CD8-positive, alpha-beta memory T cell (primary cell): ENCODE data around the gene DDX25. TPM values are rescaled to one million over a fixed set of nuclear protein-coding genes. Genes with fewer than 3 reads are reported as not detected.
"Not testable (repeated sequence)": the region's sequence is repeated elsewhere in the genome, so short reads cannot be mapped to it uniquely, and the experiment has no call there.

Source experiments
- CTCF ChIA-PET: fragments of 350-600 bp; sonication (Branson Sonifier 250); formaldehyde crosslinking; loops from one replicate; lab custom pipeline; 2021; ENCODE audit warnings: antibody characterized with exemption; lab: Charles Lee
- POLR2A ChIA-PET: fragments of 350-600 bp; sonication (Branson Sonifier 250); formaldehyde crosslinking; loops from one replicate; lab custom pipeline; 2021; ENCODE audit warnings: antibody characterized with exemption; lab: Charles Lee
- DNase-seq, 5 donors: peaks; one replicate each; pipeline versions ENCODE4 v3.0.0 to v3.0.0-alpha.2; 2020 to 2022; ENCODE audit warnings: mixed read lengths in 1 of 5
- H3K27ac ChIP-seq: one replicate; pipeline ENCODE4 v1.7.0; 2013; ENCODE audit warnings: low read depth, mild to moderate bottlenecking, low read length, moderate library complexity
- H3K27me3 ChIP-seq: 2 replicates; pipeline ENCODE4 v1.7.0; 2013; ENCODE audit warnings: low read length, mild to moderate bottlenecking; ENCODE audit not compliant: insufficient read depth, poor library complexity, severe bottlenecking
- H3K36me3 ChIP-seq: 2 replicates; pipeline ENCODE4 v1.7.0; 2013; ENCODE audit warnings: mild to moderate bottlenecking, low read length, moderate library complexity; ENCODE audit not compliant: insufficient read depth
- H3K4me1 ChIP-seq: 2 replicates; pipeline ENCODE4 v1.7.0; 2013; ENCODE audit warnings: mild to moderate bottlenecking, low read length, moderate library complexity; ENCODE audit not compliant: insufficient read depth
- H3K4me3 ChIP-seq: 2 replicates; pipeline ENCODE4 v1.7.0; 2013; ENCODE audit warnings: mild to moderate bottlenecking, low read length
- H3K9me3 ChIP-seq: 2 replicates; pipeline ENCODE4 v1.7.0; 2013; ENCODE audit warnings: mild to moderate bottlenecking, low read length
- H3K27ac Mint-ChIP-seq, 8 donors: one replicate each; pipeline ENCODE4 v1.8.0; 2020 to 2021; ENCODE audit warnings: mixed read lengths in 8 of 8, mild to moderate bottlenecking in 6 of 8, inconsistent platforms in 3 of 8, moderate library complexity in 3 of 8
- H3K27me3 Mint-ChIP-seq, 2 donors: one replicate each; pipeline ENCODE4 v1.8.0; 2020 to 2021; ENCODE audit warnings: mixed read lengths in 2 of 2, mild to moderate bottlenecking in 1 of 2, moderate library complexity in 1 of 2
- H3K36me3 Mint-ChIP-seq, 3 donors: one replicate each; pipeline ENCODE4 v1.8.0; 2020 to 2021; ENCODE audit warnings: mixed read lengths in 3 of 3, inconsistent platforms in 1 of 3, mild to moderate bottlenecking in 1 of 3
- H3K4me1 Mint-ChIP-seq, 3 donors: one replicate each; pipeline ENCODE4 v1.8.0; 2020 to 2021; ENCODE audit warnings: mixed read lengths in 3 of 3, inconsistent platforms in 1 of 3, mild to moderate bottlenecking in 1 of 3
- H3K4me3 Mint-ChIP-seq, 7 donors: one replicate each; pipeline ENCODE4 v1.8.0; 2020 to 2021; ENCODE audit warnings: mixed read lengths in 7 of 7, mild to moderate bottlenecking in 6 of 7, moderate library complexity in 4 of 7, inconsistent platforms in 2 of 7
- H3K9me3 Mint-ChIP-seq, 5 donors: one replicate each; pipeline ENCODE4 v1.8.0; 2020 to 2022; ENCODE audit warnings: mixed read lengths in 5 of 5, mild to moderate bottlenecking in 3 of 5, moderate library complexity in 2 of 5, inconsistent platforms in 1 of 5
- polyA plus RNA-seq: library from polyadenylated mRNA; unstranded; fragments of 300-500 nt; fragmentation: Illumina TruSeq; gene quantifications from one replicate; pipeline ENCODE4 v1.2.3, GENCODE V29; 2021
- total RNA-seq, 2 experiments: library from RNA; stranded (reverse); gene quantifications; one replicate each; pipeline ENCODE4 v1.2.3, GENCODE V29; 2021

The DDX25 gene
- under 1 TPM in 1 of 2 experiments, not detected in 1; 0.46 TPM for total RNA-seq
- polyA plus RNA-seq = not detected

DNA sequence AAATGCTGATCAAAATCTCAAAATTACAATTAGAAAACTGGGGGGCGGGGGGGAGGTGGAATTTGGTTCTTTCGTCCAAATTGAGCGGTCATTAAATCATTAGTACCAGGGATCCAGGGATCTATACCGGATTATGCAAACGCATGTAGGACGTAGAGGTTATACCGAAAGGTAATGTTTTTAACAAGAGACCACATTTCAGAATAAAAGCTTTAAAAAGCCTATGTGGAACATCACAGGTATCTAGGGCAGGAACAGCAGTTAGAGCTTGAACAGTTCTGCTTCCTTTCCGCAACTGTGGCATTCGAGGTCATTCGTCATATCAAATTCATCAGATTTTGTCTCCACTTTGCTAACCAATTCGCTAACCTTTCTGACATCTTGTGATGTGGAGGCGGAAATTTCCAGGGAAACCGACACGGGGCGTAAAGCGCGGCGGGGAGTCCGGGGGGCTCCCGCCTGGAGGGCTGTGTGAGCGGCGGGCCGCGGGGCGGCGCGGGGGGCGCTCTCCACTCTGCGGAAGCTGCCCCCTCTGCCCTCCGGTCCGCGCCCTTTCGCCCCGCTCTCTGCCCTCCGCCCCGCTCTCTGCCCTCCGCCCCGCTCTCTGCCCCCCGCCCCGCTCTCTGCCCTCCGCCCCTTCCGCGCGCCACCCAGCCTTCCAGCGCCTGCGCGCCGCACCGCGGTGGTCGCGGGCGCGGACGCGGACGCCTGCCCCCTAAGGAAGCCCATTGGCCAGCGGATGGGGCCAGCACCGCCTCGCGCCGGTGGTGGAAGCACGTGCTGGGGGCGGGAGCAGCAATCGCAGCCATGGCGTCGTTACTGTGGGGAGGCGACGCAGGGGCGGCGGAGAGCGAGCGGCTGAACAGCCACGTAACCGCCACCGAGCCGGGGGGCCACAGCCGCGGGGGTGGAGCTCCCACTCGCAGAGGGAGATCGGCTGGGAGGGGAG lies at the start of gene DDX25:
DDX25 (plus strand) TSS at position 798 of the 949 bp plus-strand sequence; CDS start at position 808, 10 bp downstream.
- Mint-ChIP-seq H3K36me3 (peaks cover 6 to 21% (median 7%) of the 10 kb centered on the region in 3 donors), H3K4me3 (peak within 1 kb of the TSS; percentile 90 to 98 (median 96)), H3K9me3 (peaks cover 0 to 3% (median 0%) of the 10 kb centered on the region in 5 donors), H3K4me1 (peaks cover 31 to 51% (median 45%) of the 10 kb centered on the region in 3 donors), H3K27ac (peak within 1 kb of the TSS in 7 of 8 donors; percentile 42 to 93 (median 84)), H3K27me3 (peaks cover 27 to 45% of the 10 kb centered on the region in 2 donors)
- ChIA-PET CTCF (interaction anchor here (0.8 to 2.1 kb wide), 3 partner anchors 9 to 19 kb away, joined by 3 to 12 read pairs (median 5); partner anchors contain the start of gene HYLS1), POLR2A (interaction anchor here (2.3 kb wide), 1 partner anchor 16 kb away, joined by 25 read pairs; the partner anchor contains the start of gene HYLS1)
- Histone ChIP-seq H3K9me3 (no peaks in the 10 kb centered on the region), H3K27me3 (peaks cover 18% of the 10 kb centered on the region), H3K27ac (no peak within 1 kb of the TSS), H3K4me1 (peaks cover 20% of the 10 kb centered on the region), H3K4me3 (peak within 1 kb of the TSS; percentile 74), H3K36me3 (peaks cover 7% of the 10 kb centered on the region)
- peak in 3 of 5 donors; percentile 13 to 24 (median 14) for DNase-seq

DNA sequence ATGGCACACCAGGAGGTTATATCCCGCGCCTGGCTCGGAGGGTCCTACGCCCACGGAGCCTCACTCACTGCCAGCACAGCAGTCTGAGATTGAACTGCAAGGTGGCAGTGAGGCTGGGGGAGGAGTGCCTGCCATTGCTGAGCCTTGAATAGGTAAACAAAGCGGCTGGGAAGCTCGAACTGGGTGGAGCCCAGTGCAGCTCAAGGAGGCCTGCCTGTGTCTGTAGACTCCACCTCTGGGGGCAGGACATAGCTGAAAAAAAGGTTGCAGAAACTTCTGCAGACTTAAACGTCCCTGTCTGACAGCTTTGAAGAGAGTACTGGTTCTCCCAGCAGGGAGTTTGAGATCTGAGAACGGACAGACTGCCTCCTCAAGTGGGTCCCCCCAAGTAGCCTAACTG lies 46.6 kb upstream of the DDX25 start:
- H3K27ac ChIP-seq, H3K36me3 ChIP-seq, H3K4me3 ChIP-seq, H3K36me3 Mint-ChIP-seq, H3K4me1 Mint-ChIP-seq, H3K27me3 ChIP-seq, POLR2A ChIA-PET, H3K9me3 ChIP-seq, H3K4me3 Mint-ChIP-seq, H3K4me1 ChIP-seq, DNase-seq, CTCF ChIA-PET, H3K27ac Mint-ChIP-seq: not testable (repeated sequence)
- peaks cover 9 to 25% (median 10%) of the 10 kb centered on the region in 5 donors for H3K9me3 Mint-ChIP-seq
- peaks cover 16 to 41% of the 10 kb centered on the region in 2 donors for H3K27me3 Mint-ChIP-seq

DNA sequence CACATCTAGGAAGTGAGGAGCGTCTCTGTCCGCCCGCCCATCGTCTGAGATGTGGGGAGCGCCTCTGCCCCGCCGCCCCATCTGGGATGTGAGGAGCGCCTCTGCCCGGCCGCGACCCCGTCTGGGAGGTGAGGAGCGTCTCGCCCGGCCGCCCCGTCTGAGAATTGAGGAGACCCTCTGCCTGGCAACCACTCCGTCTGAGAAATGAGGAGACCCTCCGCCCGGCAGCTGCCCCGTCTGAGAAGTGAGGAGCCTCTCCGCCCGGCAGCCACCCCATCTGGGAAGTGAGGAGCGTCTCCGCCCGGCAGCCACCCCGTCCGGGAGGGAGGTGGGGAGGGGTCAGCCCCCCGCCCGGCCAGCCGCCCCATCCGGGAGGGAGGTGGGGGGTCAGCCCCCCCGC lies 41.5 kb upstream of the DDX25 start:
- DNase-seq, POLR2A ChIA-PET, H3K4me1 ChIP-seq, H3K4me1 Mint-ChIP-seq, H3K4me3 Mint-ChIP-seq, H3K4me3 ChIP-seq, CTCF ChIA-PET, H3K36me3 ChIP-seq, H3K27ac Mint-ChIP-seq, H3K36me3 Mint-ChIP-seq, H3K27ac ChIP-seq, H3K27me3 ChIP-seq, H3K27me3 Mint-ChIP-seq, H3K9me3 ChIP-seq: not testable (repeated sequence)
- peaks cover 4 to 12% (median 7%) of the 10 kb centered on the region in 5 donors for H3K9me3 Mint-ChIP-seq

DNA sequence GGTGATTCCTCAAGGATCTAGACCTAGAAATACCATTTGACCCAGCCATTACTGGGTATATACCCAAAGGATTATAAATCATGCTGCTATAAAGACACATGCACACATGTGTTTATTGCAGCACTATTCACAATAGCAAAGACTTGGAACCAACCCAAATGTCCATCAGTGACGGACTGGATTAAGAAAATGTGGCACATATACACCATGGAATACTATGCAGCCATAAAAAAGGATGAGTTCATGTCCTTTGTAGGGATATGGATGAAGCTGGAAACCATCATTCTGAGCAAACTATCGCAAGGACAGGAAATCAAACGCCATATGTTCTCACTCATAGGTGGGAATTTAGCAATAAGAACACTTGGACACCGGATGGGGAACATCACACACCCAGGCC lies 39.0 kb upstream of the DDX25 start:
- H3K27me3 ChIP-seq, H3K9me3 Mint-ChIP-seq, POLR2A ChIA-PET, H3K9me3 ChIP-seq, H3K4me1 Mint-ChIP-seq, H3K27ac Mint-ChIP-seq, H3K4me3 Mint-ChIP-seq, DNase-seq, H3K4me3 ChIP-seq, H3K4me1 ChIP-seq, H3K36me3 Mint-ChIP-seq, H3K36me3 ChIP-seq, CTCF ChIA-PET, H3K27ac ChIP-seq: not testable (repeated sequence)
- H3K27me3 Mint-ChIP-seq = peaks cover 0 to 12% of the 10 kb centered on the region in 2 donors

DNA sequence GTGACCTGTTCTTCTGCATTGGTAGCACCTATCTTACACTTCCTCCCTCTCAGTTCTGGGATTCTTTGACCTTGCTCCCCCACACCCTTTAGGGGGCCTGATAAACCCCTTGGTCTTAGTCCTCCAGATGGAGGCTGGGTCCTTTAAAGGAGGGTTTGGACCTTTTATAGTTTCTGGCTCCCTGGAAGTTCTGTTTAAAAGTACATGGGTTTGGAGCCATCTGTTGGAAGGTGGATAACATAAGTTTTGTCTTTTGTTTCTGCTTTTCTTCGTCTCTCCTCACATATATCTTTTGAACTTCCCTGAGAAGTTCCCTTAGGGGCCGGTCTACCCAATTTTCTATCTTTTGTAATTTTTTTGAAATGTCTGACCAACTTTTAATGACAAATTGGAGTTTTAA lies 34.8 kb upstream of the DDX25 start:
- Histone ChIP-seq H3K27me3 (no peaks in the 10 kb centered on the region), H3K9me3 (no peaks in the 10 kb centered on the region), H3K4me1 (no peaks in the 10 kb centered on the region), H3K36me3 (no peaks in the 10 kb centered on the region), H3K27ac (no peak overlapping the region), H3K4me3 (no peak overlapping the region)
- CTCF ChIA-PET = no interaction called here
- POLR2A ChIA-PET = no interaction called here
- Mint-ChIP-seq H3K4me1 (peaks cover 0 to under 1% (median 0%) of the 10 kb centered on the region in 3 donors), H3K4me3 (no peak overlapping the region), H3K9me3 (peaks cover 0 to 4% (median 3%) of the 10 kb centered on the region in 5 donors), H3K27me3 (peaks cover 4 to 18% of the 10 kb centered on the region in 2 donors), H3K36me3 (peaks cover 0 to 6% (median 0%) of the 10 kb centered on the region in 3 donors), H3K27ac (no peak overlapping the region)
- no peak for DNase-seq

DNA sequence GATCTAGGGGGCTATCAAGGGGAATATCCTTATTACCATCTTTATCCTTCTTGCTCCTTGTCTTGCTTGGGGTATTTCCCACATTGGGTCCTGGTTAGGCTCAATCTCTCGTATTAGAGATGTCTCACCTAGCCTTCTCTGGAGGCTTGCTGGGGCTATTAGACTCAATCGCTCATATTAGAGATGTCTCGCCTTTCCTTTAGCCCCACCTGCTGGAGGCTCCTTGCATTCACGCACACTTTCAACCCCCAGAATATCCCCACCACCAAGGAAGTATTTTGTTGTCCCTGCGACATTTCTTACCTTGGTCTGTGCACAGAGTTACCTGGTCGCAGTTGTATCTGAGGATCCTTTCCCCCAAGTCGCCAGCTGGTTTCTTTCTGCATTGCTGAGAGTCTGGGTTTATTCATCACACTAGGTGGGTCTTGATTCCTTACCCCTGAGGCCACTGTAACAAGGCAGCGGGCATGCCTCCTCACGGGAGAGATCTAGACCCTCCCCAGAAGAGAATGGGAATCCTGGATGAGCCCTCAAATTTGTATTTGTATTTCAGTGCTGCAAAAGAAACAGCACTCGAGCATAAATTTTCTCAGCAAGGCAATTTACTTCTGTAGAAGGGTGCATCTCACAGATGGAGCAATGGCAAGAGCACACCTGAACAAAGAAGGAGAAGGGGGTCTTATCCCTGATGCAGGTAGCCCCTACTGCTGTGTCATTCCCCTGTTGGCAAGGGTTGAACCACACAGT lies 32.7 kb upstream of the DDX25 start:
- ChIA-PET POLR2A (no interaction called here), CTCF (no interaction called here)
- H3K27ac Mint-ChIP-seq = no peak overlapping the region
- Histone ChIP-seq H3K27me3 (no peaks in the 10 kb centered on the region), H3K27ac (no peak overlapping the region), H3K4me3 (no peak overlapping the region), H3K9me3 (no peaks in the 10 kb centered on the region), H3K4me1 (no peaks in the 10 kb centered on the region), H3K36me3 (no peaks in the 10 kb centered on the region)
- H3K4me1 Mint-ChIP-seq = peaks cover 0 to 2% (median 0%) of the 10 kb centered on the region in 3 donors
- DNase-seq = no peak
- H3K9me3 Mint-ChIP-seq = peaks cover 0 to 4% (median 0%) of the 10 kb centered on the region in 5 donors
- peaks cover 0 to 6% (median 0%) of the 10 kb centered on the region in 3 donors for H3K36me3 Mint-ChIP-seq
- no peak overlapping the region for H3K4me3 Mint-ChIP-seq
- H3K27me3 Mint-ChIP-seq = peaks cover 4 to 18% of the 10 kb centered on the region in 2 donors

DNA sequence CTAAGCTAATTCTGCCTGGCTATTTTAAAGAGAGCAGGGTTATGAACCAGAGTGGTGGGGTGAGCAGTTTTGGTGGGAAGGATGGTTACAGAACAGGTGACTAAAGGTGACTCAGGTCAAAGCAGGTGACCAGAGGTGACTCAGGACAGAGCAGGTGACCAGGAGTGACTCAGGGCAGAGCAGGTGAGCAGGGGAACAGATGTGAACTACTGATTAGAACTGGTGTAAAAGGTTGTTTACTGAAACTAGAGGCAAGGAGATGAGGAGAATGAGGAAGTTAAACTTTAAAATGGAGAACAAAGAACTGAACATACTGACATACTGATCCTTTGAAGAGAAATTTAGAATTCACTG lies 32.2 kb upstream of the DDX25 start:
- Mint-ChIP-seq H3K27ac (no peak overlapping the region), H3K4me1 (peaks cover 0 to 2% (median 0%) of the 10 kb centered on the region in 3 donors), H3K27me3 (peaks cover 4 to 18% of the 10 kb centered on the region in 2 donors), H3K9me3 (peaks cover 0 to 4% (median 0%) of the 10 kb centered on the region in 5 donors), H3K36me3 (peaks cover 0 to 6% (median 0%) of the 10 kb centered on the region in 3 donors), H3K4me3 (no peak overlapping the region)
- no peak overlapping the region for H3K4me3 ChIP-seq
- no peaks in the 10 kb centered on the region for H3K36me3 ChIP-seq
- H3K4me1 ChIP-seq = no peaks in the 10 kb centered on the region
- ChIA-PET CTCF (no interaction called here), POLR2A (no interaction called here)
- no peaks in the 10 kb centered on the region for H3K27me3 ChIP-seq
- H3K27ac ChIP-seq = no peak overlapping the region
- no peak for DNase-seq
- no peaks in the 10 kb centered on the region for H3K9me3 ChIP-seq
